HCT116 (cell line): ENCODE results near the gene HOXB2. TPM values are rescaled to one million over a fixed set of nuclear protein-coding genes. Genes with fewer than 3 reads are reported as not detected.

ENCODE experiments used
- ATAC-seq: fragments of 200-7000 bp; cut with Tn5 transposase; 2 replicates; pipeline ENCODE4 v1.9.1; 2020; ENCODE audit warnings: mild to moderate bottlenecking, moderate library complexity
- BruUV-seq: library from RNA; stranded (reverse); fragments of 400-500 nt; replicated peaks from 2 replicates; lab custom pipeline; 2021; lab: Mats Ljungman, UMichigan
- CTCF ChIA-PET: fragments of 300-600 bp; sonication (Branson Sonifier 250); formaldehyde crosslinking; loops from one replicate; lab custom pipeline; 2021; ENCODE audit warnings: antibody characterized with exemption; lab: Charles Lee
- POLR2A ChIA-PET: fragments of 300-600, 350-600 bp; sonication (Branson Sonifier 250); formaldehyde crosslinking; loops from one replicate; lab custom pipeline; 2021; ENCODE audit warnings: antibody characterized with exemption; lab: Charles Lee
- RAD21 ChIA-PET, 2 experiments: fragments of 300-600 bp; sonication (Branson Sonifier 250); formaldehyde crosslinking; loops; one replicate each; lab custom pipeline; 2023; ENCODE audit warnings: low total read pairs in 2 of 2; ENCODE audit not compliant: uncharacterized antibody in 2 of 2, unreplicated experiment in 2 of 2, low non-redundant PET in 1 of 2; lab: Charles Lee
- DNase-seq: peaks from one replicate; pipeline ENCODE4 v3.0.0-alpha.2; 2010; ENCODE audit warnings: low read depth, low spot score
- H2AFZ ChIP-seq: fragments of 200-600 bp; shearing (Covaris generic), sonication (generic); 2 replicates; pipeline ENCODE4 v1.6.1; 2017; ENCODE audit warnings: low read depth, mixed run types, mixed read lengths, antibody characterized with exemption, low read length; ENCODE audit not compliant: poor library complexity, severe bottlenecking
- H3K27ac ChIP-seq: 2 replicates; pipeline ENCODE4 v1.5.1; 2012; ENCODE audit warnings: low read depth, low read length
- H3K27me3 ChIP-seq: fragments of 200-600 bp; sonication (generic); 2 replicates; pipeline ENCODE4 v1.6.1; 2016; ENCODE audit warnings: mixed run types, low read length, mixed read lengths; ENCODE audit not compliant: insufficient read depth
- H3K36me3 ChIP-seq, 2 experiments: fragments of 200-500 bp in 1 of 2; fragments of 200-600 bp in 1 of 2; sonication (Bioruptor generic) in 1 of 2; sonication (generic) in 1 of 2; 2 replicates each; pipeline versions ENCODE4 v1.5.1 to v1.6.1; 2014 to 2016; ENCODE audit warnings: low read length in 2 of 2, inconsistent platforms in 1 of 2, mixed read lengths in 1 of 2, mixed run types in 1 of 2; ENCODE audit not compliant: insufficient read depth in 2 of 2, control insufficient read depth in 1 of 2
- H3K4me1 ChIP-seq, 2 experiments: fragments of 200-600 bp in 1 of 2; sonication (generic) in 1 of 2; 2 replicates each; pipeline versions ENCODE4 v1.5.1 to v1.6.1; 2012 to 2017; ENCODE audit warnings: low read length in 2 of 2, inconsistent platforms in 1 of 2, mild to moderate bottlenecking in 1 of 2, mixed read lengths in 1 of 2, mixed run types in 1 of 2, moderate library complexity in 1 of 2; ENCODE audit not compliant: insufficient read depth in 2 of 2, control insufficient read depth in 1 of 2
- H3K4me2 ChIP-seq: fragments of 200-600 bp; sonication (generic); 2 replicates; pipeline ENCODE4 v1.6.1; 2017; ENCODE audit warnings: mixed run types, low read length, mixed read lengths
- H3K4me3 ChIP-seq, 2 experiments: fragments of 200-600 bp in 1 of 2; sonication (generic) in 1 of 2; replicated peaks in 1 of 2; 2 replicates each; pipeline ENCODE4 v1.5.1; 2011 to 2016; ENCODE audit warnings: low read length in 2 of 2, control low read depth in 1 of 2, low read depth in 1 of 2, mild to moderate bottlenecking in 1 of 2, mixed read lengths in 1 of 2, mixed run types in 1 of 2
- H3K79me2 ChIP-seq: fragments of 200-600 bp; sonication (generic); 2 replicates; pipeline ENCODE4 v1.6.1; 2017; ENCODE audit warnings: mild to moderate bottlenecking, mixed run types, low read length, moderate library complexity, mixed read lengths; ENCODE audit not compliant: insufficient read depth
- H3K9ac ChIP-seq: fragments of 200-600 bp; sonication (generic); 2 replicates; pipeline ENCODE4 v1.6.1; 2016; ENCODE audit warnings: low read length, mixed read lengths
- H3K9me2 ChIP-seq: fragments of 200-600 bp; sonication (generic), shearing (Covaris generic); 2 replicates; pipeline ENCODE4 v1.6.1; 2017; ENCODE audit warnings: mixed run types, mild to moderate bottlenecking, moderate library complexity; ENCODE audit not compliant: insufficient read depth
- H3K9me3 ChIP-seq, 2 experiments: fragments of 200-500 bp in 1 of 2; fragments of 200-600 bp in 1 of 2; sonication (Bioruptor generic) in 1 of 2; sonication (generic) in 1 of 2; 2 replicates each; pipeline ENCODE4 v1.6.1; 2014 to 2017; ENCODE audit warnings: low read length in 2 of 2, mixed read lengths in 2 of 2, inconsistent platforms in 1 of 2, low read depth in 1 of 2, mild to moderate bottlenecking in 1 of 2, mixed run types in 1 of 2, moderate library complexity in 1 of 2; ENCODE audit not compliant: control insufficient read depth in 1 of 2, insufficient read depth in 1 of 2
- H4K20me1 ChIP-seq: fragments of 200-600 bp; sonication (generic), shearing (Covaris generic); 2 replicates; pipeline ENCODE4 v1.6.1; 2017; ENCODE audit warnings: mixed run types, mild to moderate bottlenecking, moderate library complexity; ENCODE audit not compliant: insufficient read depth
- CEBPB ChIP-seq: IDR thresholded peaks from 2 replicates; pipeline ENCODE4 v1.6.1; 2012; ENCODE audit warnings: low read depth
- CTCF ChIP-seq, 3 experiments: fragments of 200-600 bp in 1 of 3; sonication (generic) in 1 of 3; IDR thresholded peaks in 2 of 3; conservative IDR thresholded peaks in 1 of 3; 2 replicates each; pipeline ENCODE4 v1.5.1; 2012 to 2017; ENCODE audit warnings: low read depth in 2 of 3, low read length in 2 of 3, antibody characterized with exemption in 1 of 3, borderline replicate concordance in 1 of 3, control low read depth in 1 of 3, mild to moderate bottlenecking in 1 of 3, mixed read lengths in 1 of 3, mixed run types in 1 of 3, moderate library complexity in 1 of 3; ENCODE audit not compliant: insufficient read depth in 1 of 3
- EGR1 ChIP-seq: IDR thresholded peaks from 2 replicates; pipeline ENCODE4 v1.6.1; 2012; ENCODE audit warnings: low read depth
- ELF1 ChIP-seq: IDR thresholded peaks from 2 replicates; pipeline ENCODE4 v1.6.1; 2012; ENCODE audit warnings: low read depth, borderline replicate concordance
- EZH2 ChIP-seq: fragments of 200-600 bp; sonication (generic); IDR thresholded peaks from 2 replicates; pipeline ENCODE4 v1.6.1; 2017; ENCODE audit warnings: antibody characterized with exemption, mixed run types
- FOSL1 ChIP-seq: IDR thresholded peaks from 2 replicates; pipeline ENCODE4 v1.6.1; 2012; ENCODE audit warnings: low read depth
- POLR2A ChIP-seq: IDR thresholded peaks from 2 replicates; pipeline ENCODE4 v1.7.0; 2011; ENCODE audit warnings: borderline replicate concordance; ENCODE audit not compliant: insufficient read depth, insufficient read length; ENCODE audit errors: extremely low read depth
- REST ChIP-seq: IDR thresholded peaks from 2 replicates; pipeline ENCODE4 v1.6.1; 2012; ENCODE audit warnings: low read depth
- SP1 ChIP-seq: IDR thresholded peaks from 2 replicates; pipeline ENCODE4 v1.6.1; 2012; ENCODE audit warnings: low read depth
- SRF ChIP-seq: IDR thresholded peaks from 2 replicates; pipeline ENCODE4 v1.6.1; 2012; ENCODE audit warnings: low read depth
- YY1 ChIP-seq: IDR thresholded peaks from 2 replicates; pipeline ENCODE4 v1.6.1; 2011; ENCODE audit warnings: low read length, low read depth, moderate library complexity, mild to moderate bottlenecking; ENCODE audit not compliant: insufficient replicate concordance; ENCODE audit errors: extremely low read depth
- ZFX ChIP-seq: fragments of 450-650 bp; IDR thresholded peaks from 2 replicates; pipeline ENCODE4 v1.6.1; 2017
- intact Hi-C: fragments of 100-400 bp; cut with micrococcal nuclease; formaldehyde crosslinking; loops from 2 replicates; pipeline ENCODE4 v1.10.0; 2022
- total RNA-seq: library from RNA; stranded (reverse); gene quantifications from one replicate; pipeline ENCODE4 v1.2.1, GENCODE V29; 2021; ENCODE audit not compliant: unreplicated experiment
- TF ChIP-seq, protein P1 (sequence below): IDR thresholded peaks from 2 replicates; pipeline ENCODE4 v1.6.1; 2011; ENCODE audit warnings: mild to moderate bottlenecking, low read length, moderate library complexity; ENCODE audit not compliant: insufficient replicate concordance; ENCODE audit errors: extremely low read depth

The HOXB2 gene
- total RNA-seq, 1 experiment from 2014 or later = 2.0 TPM

GRCh38 chr17:48513666-48514455, 31.0 kb downstream of the HOXB2 start:
- CTCF ChIA-PET = interaction anchor here (1.7 kb wide), 1 partner anchor 9 kb away, joined by 4 read pairs; no protein-coding TSS in a partner anchor
- no peak for ATAC-seq

More at GRCh38 chr17:48513666-48514455, 31.0 kb downstream of the HOXB2 start:
- no peak for TF ChIP-seq EZH2
- no peak for TF ChIP-seq CTCF (IDR thresholded peaks at IDR 0.05 in 2 of 3, conservative IDR thresholded peaks at IDR 0.05 in 1 of 3; ENCODE audit: borderline replicate concordance in 1 of 3, insufficient read depth in 1 of 3, low read depth in 2 of 3, low read length in 2 of 3)
- no peak for TF ChIP-seq ELF1
- TF ChIP-seq CEBPB = no peak
- TF ChIP-seq SP1 = no peak
- TF ChIP-seq FOSL1 = no peak
- no peak for TF ChIP-seq EGR1
- no peak for TF ChIP-seq ZFX
- no peak for TF ChIP-seq YY1
- TF ChIP-seq, protein P1, sequence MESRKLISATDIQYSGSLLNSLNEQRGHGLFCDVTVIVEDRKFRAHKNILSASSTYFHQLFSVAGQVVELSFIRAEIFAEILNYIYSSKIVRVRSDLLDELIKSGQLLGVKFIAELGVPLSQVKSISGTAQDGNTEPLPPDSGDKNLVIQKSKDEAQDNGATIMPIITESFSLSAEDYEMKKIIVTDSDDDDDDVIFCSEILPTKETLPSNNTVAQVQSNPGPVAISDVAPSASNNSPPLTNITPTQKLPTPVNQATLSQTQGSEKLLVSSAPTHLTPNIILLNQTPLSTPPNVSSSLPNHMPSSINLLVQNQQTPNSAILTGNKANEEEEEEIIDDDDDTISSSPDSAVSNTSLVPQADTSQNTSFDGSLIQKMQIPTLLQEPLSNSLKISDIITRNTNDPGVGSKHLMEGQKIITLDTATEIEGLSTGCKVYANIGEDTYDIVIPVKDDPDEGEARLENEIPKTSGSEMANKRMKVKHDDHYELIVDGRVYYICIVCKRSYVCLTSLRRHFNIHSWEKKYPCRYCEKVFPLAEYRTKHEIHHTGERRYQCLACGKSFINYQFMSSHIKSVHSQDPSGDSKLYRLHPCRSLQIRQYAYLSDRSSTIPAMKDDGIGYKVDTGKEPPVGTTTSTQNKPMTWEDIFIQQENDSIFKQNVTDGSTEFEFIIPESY = no peak
- no peak for TF ChIP-seq POLR2A
- TF ChIP-seq REST = no peak
- no peak for TF ChIP-seq SRF
- Histone ChIP-seq H4K20me1 (no peaks in the 10 kb centered on the region), H3K9me2 (no peaks in the 10 kb centered on the region), H3K36me3 (no peaks in the 10 kb centered on the region), H3K9ac (no peak overlapping the region), H3K4me3 (no peak overlapping the region), H3K4me1 (no peaks in the 10 kb centered on the region), H3K79me2 (no peaks in the 10 kb centered on the region), H2AFZ (no peak overlapping the region), H3K27ac (no peak overlapping the region), H3K4me2 (no peak overlapping the region), H3K9me3 (no peaks in the 10 kb centered on the region), H3K27me3 (peaks cover 25% of the 10 kb centered on the region; the same call in 1 of the 2 replicates)
- intact Hi-C loops = no loop called here
- ChIA-PET RAD21 (no interaction called here), POLR2A (interaction anchor here (1.2 kb wide), 1 partner anchor 9 kb away, joined by 3 read pairs; no protein-coding TSS in a partner anchor)
- no TSS peak for BruUV-seq
- no peak for DNase-seq
